ENCODE data around the gene NT5DC3. TPM values are rescaled to one million over a fixed set of nuclear protein-coding genes. Genes with fewer than 3 reads are reported as not detected.

The NT5DC3 gene
- total and polyA plus RNA-seq, 4 donors: 1.3 to 9.0 (median 4.4) TPM

DNA sequence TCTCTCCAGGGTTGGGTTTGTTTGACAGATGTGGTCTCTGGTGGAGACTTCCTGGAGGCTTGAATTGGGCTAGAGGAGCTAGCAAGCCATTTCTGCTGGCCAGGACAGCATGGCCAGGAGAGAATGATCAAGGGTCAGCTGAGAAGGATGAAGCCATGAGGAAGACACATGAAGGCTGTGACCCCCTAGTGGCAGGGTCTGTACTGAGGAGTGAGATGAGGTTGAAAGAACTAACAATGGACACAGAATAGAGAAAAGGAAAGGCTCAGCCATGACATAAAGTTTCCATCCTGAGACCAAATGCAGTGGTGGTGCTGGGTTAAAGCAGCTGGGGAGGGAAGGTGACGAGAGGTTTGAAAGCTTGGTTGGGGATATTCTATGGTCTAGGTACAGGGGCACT, 89.9 kb downstream of the NT5DC3 start:
- no peaks in the 10 kb centered on the region for H3K36me3 ChIP-seq (ENCODE audit: control insufficient read depth in 4 of 4, insufficient read depth in 3 of 4, low read depth in 1 of 4, low read length in 3 of 4)
- no peak for DNase-seq (ENCODE audit: low spot score)
- WGBS: 89% methylated on average over 1 of the region's 1 CpG
- H3K9ac ChIP-seq (ENCODE audit: low read depth in 1 of 2, low read length in 2 of 2): no peak overlapping the region
- H3K27ac ChIP-seq (ENCODE audit: low read depth in 1 of 2, low read length in 2 of 2): no peak overlapping the region
- no peak for TF ChIP-seq SP1 (IDR thresholded peaks at IDR 0.05)
- no peak for TF ChIP-seq RXRA (IDR thresholded peaks at IDR 0.05)
- no peak for TF ChIP-seq HNF4A (conservative IDR thresholded peaks at IDR 0.05)
- no peak for TF ChIP-seq HNF4G (IDR thresholded peaks at IDR 0.05)
- H3K27me3 ChIP-seq (ENCODE audit: control insufficient read depth in 4 of 4, insufficient read depth in 4 of 4, low read length in 3 of 4): no peaks in the 10 kb centered on the region
- H3K9me3 ChIP-seq (ENCODE audit: control insufficient read depth in 4 of 4, low read length in 3 of 4): no peaks in the 10 kb centered on the region
- no peaks in the 10 kb centered on the region for H3K4me1 ChIP-seq (ENCODE audit: control insufficient read depth in 4 of 4, insufficient read depth in 4 of 4, low read length in 3 of 4)
- no peak overlapping the region for H3K4me3 ChIP-seq (ENCODE audit: low read depth in 1 of 3, low read length in 3 of 3)

DNA sequence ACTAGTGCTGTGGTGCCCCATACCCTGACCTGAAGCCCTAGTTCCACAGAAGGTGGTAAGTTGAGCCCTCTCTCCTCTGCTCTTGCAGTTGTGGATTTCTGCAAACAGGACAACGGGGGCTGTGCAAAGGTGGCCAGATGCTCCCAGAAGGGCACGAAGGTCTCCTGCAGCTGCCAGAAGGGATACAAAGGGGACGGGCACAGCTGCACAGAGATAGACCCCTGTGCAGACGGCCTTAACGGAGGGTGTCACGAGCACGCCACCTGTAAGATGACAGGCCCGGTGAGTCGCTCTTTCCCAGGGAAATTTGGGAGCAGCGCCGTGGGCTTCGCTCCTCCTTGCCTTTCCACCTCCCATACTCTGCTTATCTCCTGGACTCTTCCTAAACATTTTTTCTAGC, 92.2 kb downstream of the NT5DC3 start:
- Histone ChIP-seq H3K9ac (ENCODE audit: low read depth in 1 of 2, low read length in 2 of 2) (no peak overlapping the region), H3K4me1 (ENCODE audit: control insufficient read depth in 4 of 4, insufficient read depth in 4 of 4, low read length in 3 of 4) (no peaks in the 10 kb centered on the region), H3K4me3 (ENCODE audit: low read depth in 1 of 3, low read length in 3 of 3) (no peak overlapping the region), H3K27me3 (ENCODE audit: control insufficient read depth in 4 of 4, insufficient read depth in 4 of 4, low read length in 3 of 4) (no peaks in the 10 kb centered on the region), H3K9me3 (ENCODE audit: control insufficient read depth in 4 of 4, low read length in 3 of 4) (no peaks in the 10 kb centered on the region), H3K36me3 (ENCODE audit: control insufficient read depth in 4 of 4, insufficient read depth in 3 of 4, low read depth in 1 of 4, low read length in 3 of 4) (no peaks in the 10 kb centered on the region), H3K27ac (ENCODE audit: low read depth in 1 of 2, low read length in 2 of 2) (no peak overlapping the region)
- DNase-seq (ENCODE audit: low spot score): no peak
- TF ChIP-seq SP1 (IDR thresholded peaks at IDR 0.05) (no peak), FOXA2 (IDR thresholded peaks at IDR 0.05) (no peak), TAF1 (conservative IDR thresholded peaks at IDR 0.05) (no peak), HNF4G (IDR thresholded peaks at IDR 0.05) (no peak), HNF4A (conservative IDR thresholded peaks at IDR 0.05) (no peak), ZBTB33 (IDR thresholded peaks at IDR 0.05) (no peak), EGR1 (IDR thresholded peaks at IDR 0.05; ENCODE audit: low read depth in 2 of 2) (no peak), RXRA (IDR thresholded peaks at IDR 0.05) (no peak), FOXA1 (IDR thresholded peaks at IDR 0.05) (no peak), CTCF (IDR thresholded peaks at IDR 0.05; ENCODE audit: low read depth, low read length, missing input control) (no peak), GABPA (IDR thresholded peaks at IDR 0.05 in 1 of 2, conservative IDR thresholded peaks at IDR 0.05 in 1 of 2) (no peak), NR2F2 (IDR thresholded peaks at IDR 0.05) (no peak), JUND (IDR thresholded peaks at IDR 0.05) (no peak)
- TF ChIP-seq, protein P1, sequence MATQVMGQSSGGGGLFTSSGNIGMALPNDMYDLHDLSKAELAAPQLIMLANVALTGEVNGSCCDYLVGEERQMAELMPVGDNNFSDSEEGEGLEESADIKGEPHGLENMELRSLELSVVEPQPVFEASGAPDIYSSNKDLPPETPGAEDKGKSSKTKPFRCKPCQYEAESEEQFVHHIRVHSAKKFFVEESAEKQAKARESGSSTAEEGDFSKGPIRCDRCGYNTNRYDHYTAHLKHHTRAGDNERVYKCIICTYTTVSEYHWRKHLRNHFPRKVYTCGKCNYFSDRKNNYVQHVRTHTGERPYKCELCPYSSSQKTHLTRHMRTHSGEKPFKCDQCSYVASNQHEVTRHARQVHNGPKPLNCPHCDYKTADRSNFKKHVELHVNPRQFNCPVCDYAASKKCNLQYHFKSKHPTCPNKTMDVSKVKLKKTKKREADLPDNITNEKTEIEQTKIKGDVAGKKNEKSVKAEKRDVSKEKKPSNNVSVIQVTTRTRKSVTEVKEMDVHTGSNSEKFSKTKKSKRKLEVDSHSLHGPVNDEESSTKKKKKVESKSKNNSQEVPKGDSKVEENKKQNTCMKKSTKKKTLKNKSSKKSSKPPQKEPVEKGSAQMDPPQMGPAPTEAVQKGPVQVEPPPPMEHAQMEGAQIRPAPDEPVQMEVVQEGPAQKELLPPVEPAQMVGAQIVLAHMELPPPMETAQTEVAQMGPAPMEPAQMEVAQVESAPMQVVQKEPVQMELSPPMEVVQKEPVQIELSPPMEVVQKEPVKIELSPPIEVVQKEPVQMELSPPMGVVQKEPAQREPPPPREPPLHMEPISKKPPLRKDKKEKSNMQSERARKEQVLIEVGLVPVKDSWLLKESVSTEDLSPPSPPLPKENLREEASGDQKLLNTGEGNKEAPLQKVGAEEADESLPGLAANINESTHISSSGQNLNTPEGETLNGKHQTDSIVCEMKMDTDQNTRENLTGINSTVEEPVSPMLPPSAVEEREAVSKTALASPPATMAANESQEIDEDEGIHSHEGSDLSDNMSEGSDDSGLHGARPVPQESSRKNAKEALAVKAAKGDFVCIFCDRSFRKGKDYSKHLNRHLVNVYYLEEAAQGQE (IDR thresholded peaks at IDR 0.05): no peak
- TF ChIP-seq, protein P2, sequence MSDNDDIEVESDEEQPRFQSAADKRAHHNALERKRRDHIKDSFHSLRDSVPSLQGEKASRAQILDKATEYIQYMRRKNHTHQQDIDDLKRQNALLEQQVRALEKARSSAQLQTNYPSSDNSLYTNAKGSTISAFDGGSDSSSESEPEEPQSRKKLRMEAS (IDR thresholded peaks at IDR 0.05): no peak
- WGBS: 87% methylated on average over 12 of the region's 12 CpGs
